HFFc6 (cell line): ENCODE measurements around the gene NBEAL2. TPM values are rescaled to one million over a fixed set of nuclear protein-coding genes. Genes with fewer than 3 reads are reported as not detected.

Experiments used
- DNase-seq: peaks from one replicate; pipeline ENCODE4 v3.0.0-alpha.2; 2018
- H3K27ac Mint-ChIP-seq: 2 replicates; pipeline ENCODE4 v1.8.0; 2020; ENCODE audit warnings: mild to moderate bottlenecking, mixed read lengths
- H3K27me3 Mint-ChIP-seq: 2 replicates; pipeline ENCODE4 v1.8.0; 2021; ENCODE audit warnings: mild to moderate bottlenecking, moderate library complexity, mixed read lengths; ENCODE audit not compliant: insufficient read depth
- H3K36me3 Mint-ChIP-seq: 2 replicates; pipeline ENCODE4 v1.8.0; 2021; ENCODE audit warnings: low read depth, mixed read lengths
- H3K4me1 Mint-ChIP-seq: 2 replicates; pipeline ENCODE4 v1.8.0; 2020; ENCODE audit warnings: low read depth, mixed read lengths
- H3K4me3 Mint-ChIP-seq: 2 replicates; pipeline ENCODE4 v1.8.0; 2020; ENCODE audit warnings: mild to moderate bottlenecking, moderate library complexity, mixed read lengths
- H3K9me3 Mint-ChIP-seq: 2 replicates; pipeline ENCODE4 v1.8.0; 2020; ENCODE audit warnings: mild to moderate bottlenecking, mixed read lengths
- CTCF ChIP-seq: fragments of 200-600 bp; sonication (generic); IDR thresholded peaks from 2 replicates; pipeline ENCODE4 v1.5.0; 2021; ENCODE audit warnings: antibody characterized with exemption, mild to moderate bottlenecking
- long read RNA-seq: library from polyadenylated mRNA; unstranded; transcript quantifications from one replicate; pipeline ENCODE4 v2.0.0, GENCODE V29; 2019
- total RNA-seq, 6 experiments: library from RNA; stranded (reverse); fragmentation: NEBNext Ultra II Directional; extraction: Animal tissue kit (Norgen Biotek cat#: 25700); gene quantifications; 2 replicates in 1 of 6; 3 replicates in 5 of 6; pipeline ENCODE4 v1.2.3, GENCODE V29; 2021

NBEAL2 gene
- total RNA-seq: 1 to 10 TPM; 5.3 to 7.6 (median 5.8) TPM
- long read RNA-seq: 0 reads

GRCh38 chr3:46978985-46979944 is at the start of gene NBEAL2:
Gene NBEAL2 (plus strand): TSS chr3:46979666. CDS start chr3:46979862, 196 bp downstream.
- no peaks in the 10 kb centered on the region; the same call in 1 of the 2 replicates for H3K9me3 Mint-ChIP-seq
- DNase-seq: peak; percentile 89
- H3K27me3 Mint-ChIP-seq: peaks cover 5% of the 10 kb centered on the region
- H3K4me3 Mint-ChIP-seq: peak within 1 kb of the TSS; percentile 87
- peak; percentile 17; the same call in 1 of the 2 replicates for TF ChIP-seq CTCF
- peak within 1 kb of the TSS; percentile 64 for H3K27ac Mint-ChIP-seq
- H3K36me3 Mint-ChIP-seq: peaks cover 12% of the 10 kb centered on the region; the same call in 1 of the 2 replicates
- peaks cover 28% of the 10 kb centered on the region for H3K4me1 Mint-ChIP-seq

GRCh38 chr3:46930166-46930944 is 49.1 kb upstream of the NBEAL2 start:
- Mint-ChIP-seq H3K4me1 (peaks cover 68% of the 10 kb centered on the region), H3K36me3 (peaks cover 13% of the 10 kb centered on the region; the same call in 1 of the 2 replicates), H3K27me3 (peaks cover 3% of the 10 kb centered on the region), H3K9me3 (no peaks in the 10 kb centered on the region), H3K27ac (peak overlapping the region; percentile 83), H3K4me3 (peak overlapping the region; percentile 53)
- DNase-seq: no peak
- no peak for TF ChIP-seq CTCF

- H3K4me3 Mint-ChIP-seq: peak overlapping the region; percentile 53
- peaks cover 3% of the 10 kb centered on the region for H3K27me3 Mint-ChIP-seq
- peaks cover 13% of the 10 kb centered on the region; the same call in 1 of the 2 replicates for H3K36me3 Mint-ChIP-seq
- peaks cover 71% of the 10 kb centered on the region for H3K4me1 Mint-ChIP-seq
- DNase-seq: no peak
- no peaks in the 10 kb centered on the region for H3K9me3 Mint-ChIP-seq
- TF ChIP-seq CTCF: no peak
- peak overlapping the region; percentile 83 for H3K27ac Mint-ChIP-seq
These were observed 48.5 kb upstream of the NBEAL2 start for GRCh38 chr3:46930945-46931403.

GRCh38 chr3:46931631-46932331 is 47.7 kb upstream of the NBEAL2 start:
- no peak for TF ChIP-seq CTCF
- peaks cover 72% of the 10 kb centered on the region for H3K4me1 Mint-ChIP-seq
- H3K27ac Mint-ChIP-seq: peak overlapping the region; percentile 83
- peaks cover 3% of the 10 kb centered on the region for H3K27me3 Mint-ChIP-seq
- H3K4me3 Mint-ChIP-seq: peak overlapping the region; percentile 71
- no peaks in the 10 kb centered on the region for H3K9me3 Mint-ChIP-seq
- peaks cover 20% of the 10 kb centered on the region; the same call in 1 of the 2 replicates for H3K36me3 Mint-ChIP-seq
- DNase-seq: peak; percentile 45
